Ectodermal cell (in vitro differentiated cells): ENCODE measurements around the gene LRRK1.

Experiments used
- H3K27ac ChIP-seq: 2 replicates; pipeline ENCODE4 v1.7.0; 2013; ENCODE audit warnings: mild to moderate bottlenecking, low read depth, low read length; ENCODE audit not compliant: insufficient read depth, poor library complexity, severe bottlenecking
- H3K27me3 ChIP-seq: 2 replicates; pipeline ENCODE4 v1.7.0; 2013; ENCODE audit warnings: mild to moderate bottlenecking, low read length; ENCODE audit not compliant: insufficient read depth, control insufficient read depth, poor library complexity, severe bottlenecking
- H3K36me3 ChIP-seq: one replicate; pipeline ENCODE4 v1.7.0; 2013; ENCODE audit warnings: low read length; ENCODE audit not compliant: control insufficient read depth, insufficient read depth
- H3K4me1 ChIP-seq: one replicate; pipeline ENCODE4 v1.7.0; 2013; ENCODE audit warnings: low read length; ENCODE audit not compliant: control insufficient read depth, insufficient read depth
- H3K4me3 ChIP-seq: 2 replicates; pipeline ENCODE4 v1.7.0; 2013; ENCODE audit warnings: low read depth, low read length, control low read depth; ENCODE audit not compliant: insufficient read depth
- H3K9me3 ChIP-seq: 2 replicates; pipeline ENCODE4 v1.7.0; 2013; ENCODE audit warnings: mild to moderate bottlenecking, low read length, moderate library complexity; ENCODE audit not compliant: control insufficient read depth
- WGBS, 2 experiments: methylation state at CpG; one replicate each; pipeline ENCODE4 v1.1.7; 2013; ENCODE audit warnings: missing lambda C conversion rate in 2 of 2; 5-methylcytosine and 5-hydroxymethylcytosine counted together

LRRK1 gene

DNA sequence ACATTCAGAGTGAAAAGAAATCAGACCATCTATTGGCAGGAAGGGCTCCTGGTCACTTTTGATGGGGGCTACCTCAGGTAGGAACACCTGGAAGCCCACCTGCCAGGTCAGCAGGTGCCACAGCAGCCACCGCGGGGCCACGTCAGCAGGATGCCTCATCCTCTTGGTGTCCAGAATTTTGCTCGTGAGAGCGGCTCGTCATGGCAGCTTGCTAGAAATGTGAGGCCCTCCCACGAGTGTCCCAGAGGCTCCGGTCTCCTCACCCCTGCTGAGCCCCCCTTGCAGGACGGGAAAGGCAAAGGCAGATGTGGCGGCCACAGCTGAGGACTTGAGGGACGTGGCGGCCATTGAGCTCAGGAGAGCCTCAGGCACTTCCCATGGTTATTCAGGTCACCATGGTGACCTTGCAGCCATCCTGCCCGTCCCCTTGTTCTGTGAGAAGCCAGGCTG lies 129.4 kb downstream of the LRRK1 start:
- H3K4me3 ChIP-seq: no peak overlapping the region
- peaks cover 18% of the 10 kb centered on the region for H3K4me1 ChIP-seq

DNA sequence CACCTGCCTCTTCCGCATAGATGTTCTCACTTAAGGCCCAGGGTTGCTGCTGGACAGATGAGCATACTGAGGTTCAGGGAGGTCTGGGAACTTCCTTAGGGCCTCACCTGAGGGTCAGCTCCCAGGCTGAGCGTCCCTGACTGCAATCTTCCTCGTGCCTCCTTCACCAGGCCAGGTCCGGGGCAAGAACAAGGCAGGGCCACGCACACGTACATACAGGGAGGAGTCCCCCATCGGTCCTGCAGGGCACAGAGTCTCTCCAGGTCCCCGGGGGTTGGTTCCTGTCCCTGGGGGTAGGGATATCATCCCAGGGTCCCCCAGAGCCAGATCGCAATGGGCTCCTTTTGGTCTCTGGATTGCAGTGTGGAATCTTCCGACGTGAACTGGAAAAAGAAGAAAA lies 130.1 kb downstream of the LRRK1 start:
- no peaks in the 10 kb centered on the region for H3K36me3 ChIP-seq
- 86 to 90% methylated on average over 11 of the region's 11 CpGs for WGBS, 2 experiments
- no peak overlapping the region for H3K27ac ChIP-seq
- no peaks in the 10 kb centered on the region for H3K9me3 ChIP-seq
- peaks cover 18% of the 10 kb centered on the region for H3K4me1 ChIP-seq
- peaks cover 5% of the 10 kb centered on the region for H3K27me3 ChIP-seq
- no peak overlapping the region for H3K4me3 ChIP-seq

More for the DNA sequence above, 129.4 kb downstream of the LRRK1 start:
- H3K27ac ChIP-seq: no peak overlapping the region
- H3K36me3 ChIP-seq: no peaks in the 10 kb centered on the region
- peaks cover 5% of the 10 kb centered on the region for H3K27me3 ChIP-seq
- WGBS, 2 experiments: 65 to 70% methylated on average over 13 of the region's 13 CpGs
- H3K9me3 ChIP-seq: no peaks in the 10 kb centered on the region

GRCh38 chr15:101049856-101050622 lies 130.9 kb downstream of the LRRK1 start:
- no peak overlapping the region for H3K27ac ChIP-seq
- no peaks in the 10 kb centered on the region for H3K36me3 ChIP-seq
- H3K4me3 ChIP-seq: no peak overlapping the region
- whole genome bisulfite sequencing, 2 experiments: 87 to 91% methylated on average over 22 of the region's 22 CpGs
- no peaks in the 10 kb centered on the region for H3K9me3 ChIP-seq
- peaks cover 5% of the 10 kb centered on the region for H3K27me3 ChIP-seq
- H3K4me1 ChIP-seq: peaks cover 18% of the 10 kb centered on the region

DNA sequence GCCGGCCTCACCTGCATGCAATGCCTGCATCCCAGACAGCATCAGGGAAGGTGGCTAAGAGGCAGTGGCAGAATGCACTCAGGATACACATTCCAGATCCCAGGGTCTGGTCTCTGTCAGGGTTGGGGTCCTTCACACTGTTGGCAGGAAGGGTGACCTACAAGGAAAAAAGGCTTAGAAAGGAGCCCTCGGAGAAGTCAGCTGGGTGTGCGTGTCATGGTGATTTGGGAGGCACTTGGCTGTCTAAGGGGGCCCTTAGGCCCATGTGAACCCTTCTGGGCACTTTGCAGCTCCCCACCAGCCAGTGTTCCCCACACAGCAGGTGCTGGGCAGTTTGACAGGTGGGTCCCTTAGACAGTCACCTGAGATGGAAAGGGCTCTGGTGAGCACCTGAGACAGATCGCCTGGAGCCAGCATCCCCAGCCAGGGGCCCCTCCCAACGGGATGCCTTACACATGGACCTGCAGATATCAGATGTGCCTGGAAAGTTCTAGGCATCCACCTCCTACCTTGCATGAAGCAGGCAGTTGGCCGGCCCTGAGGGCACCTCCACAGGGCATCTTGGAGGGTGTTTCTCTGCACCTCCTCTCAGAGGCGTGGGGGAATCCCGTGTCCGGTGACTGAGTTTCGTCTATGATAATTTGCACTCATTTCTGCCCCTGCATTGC lies 131.6 kb downstream of the LRRK1 start:
- Histone ChIP-seq H3K27ac (no peak overlapping the region), H3K4me1 (peaks cover 18% of the 10 kb centered on the region), H3K4me3 (no peak overlapping the region), H3K9me3 (no peaks in the 10 kb centered on the region), H3K27me3 (peaks cover 5% of the 10 kb centered on the region), H3K36me3 (no peaks in the 10 kb centered on the region)
- WGBS, 2 experiments: 90% methylated on average over 10 of the region's 10 CpGs

- WGBS, 2 experiments: 92 to 93% methylated on average over 28 of the region's 28 CpGs
- H3K9me3 ChIP-seq: no peaks in the 10 kb centered on the region
- H3K4me1 ChIP-seq: peaks cover 18% of the 10 kb centered on the region
- no peak overlapping the region for H3K27ac ChIP-seq
- peaks cover 5% of the 10 kb centered on the region for H3K27me3 ChIP-seq
- no peaks in the 10 kb centered on the region for H3K36me3 ChIP-seq
- H3K4me3 ChIP-seq: no peak overlapping the region
These were observed 132.3 kb downstream of the LRRK1 start for GRCh38 chr15:101051291-101052030.

GRCh38 chr15:101052031-101052620 lies 133.0 kb downstream of the LRRK1 start:
- Histone ChIP-seq H3K27ac (no peak overlapping the region), H3K4me3 (no peak overlapping the region), H3K9me3 (no peaks in the 10 kb centered on the region), H3K4me1 (peaks cover 16% of the 10 kb centered on the region), H3K27me3 (no peaks in the 10 kb centered on the region), H3K36me3 (no peaks in the 10 kb centered on the region)
- WGBS, 2 experiments: 80 to 87% methylated on average over 13 of the region's 13 CpGs

DNA sequence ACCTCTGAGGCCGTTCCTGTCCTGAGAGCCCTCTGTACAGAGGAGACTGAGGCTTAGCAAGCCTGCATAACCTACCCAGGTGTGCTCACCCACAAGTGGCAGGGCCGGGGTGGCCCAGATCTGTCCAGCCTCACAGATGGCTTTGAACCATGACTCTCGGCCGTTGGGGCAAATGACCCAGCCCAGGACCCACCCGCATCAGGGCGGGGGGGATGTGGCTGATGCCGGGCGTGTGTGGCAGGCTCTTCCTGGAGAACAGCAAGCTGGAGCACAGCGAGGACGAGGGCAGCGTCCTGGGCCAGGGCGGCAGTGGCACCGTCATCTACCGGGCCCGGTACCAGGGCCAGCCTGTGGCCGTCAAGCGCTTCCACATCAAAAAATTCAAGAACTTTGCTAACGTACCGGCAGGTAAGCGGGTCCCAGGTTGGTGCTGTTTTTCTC lies 133.5 kb downstream of the LRRK1 start:
- Histone ChIP-seq H3K36me3 (no peaks in the 10 kb centered on the region), H3K4me3 (no peak overlapping the region), H3K4me1 (peaks cover 10% of the 10 kb centered on the region), H3K9me3 (no peaks in the 10 kb centered on the region), H3K27me3 (no peaks in the 10 kb centered on the region), H3K27ac (no peak overlapping the region)
- WGBS, 2 experiments: 95 to 97% methylated on average over 20 of the region's 20 CpGs

GRCh38 chr15:101053261-101053660 lies 134.1 kb downstream of the LRRK1 start:
- no peaks in the 10 kb centered on the region for H3K27me3 ChIP-seq
- 93% methylated on average over 34 of the region's 34 CpGs for WGBS, 2 experiments
- H3K4me3 ChIP-seq: no peak overlapping the region
- H3K36me3 ChIP-seq: no peaks in the 10 kb centered on the region
- peaks cover 6% of the 10 kb centered on the region for H3K4me1 ChIP-seq
- no peaks in the 10 kb centered on the region for H3K9me3 ChIP-seq
- H3K27ac ChIP-seq: no peak overlapping the region

DNA sequence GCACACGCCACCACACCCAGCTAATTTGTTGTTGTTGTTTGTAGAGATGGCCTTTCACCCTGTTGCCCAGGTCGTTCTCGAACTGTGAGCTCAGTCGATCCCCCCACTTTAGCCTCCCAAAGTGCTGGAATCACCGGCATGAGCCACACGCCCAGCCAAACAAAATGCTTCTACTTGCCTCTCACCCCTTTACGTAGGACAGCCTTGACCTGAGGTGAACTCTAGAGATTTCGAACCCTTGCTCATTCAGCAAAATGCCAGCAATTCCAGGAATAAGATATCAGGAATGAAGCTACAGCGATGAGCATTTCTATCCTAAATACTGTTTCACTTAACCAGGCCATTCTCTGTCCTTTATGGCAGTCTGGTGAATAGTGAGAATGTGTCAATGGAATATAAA lies 135.0 kb downstream of the LRRK1 start:
- Histone ChIP-seq H3K4me3 (no peak overlapping the region), H3K36me3 (no peaks in the 10 kb centered on the region), H3K4me1 (no peaks in the 10 kb centered on the region), H3K27ac (no peak overlapping the region), H3K27me3 (no peaks in the 10 kb centered on the region), H3K9me3 (no peaks in the 10 kb centered on the region)
- 92 to 95% methylated on average over 9 of the region's 9 CpGs for WGBS, 2 experiments

GRCh38 chr15:101054991-101055390 lies 135.8 kb downstream of the LRRK1 start:
- no peaks in the 10 kb centered on the region for H3K36me3 ChIP-seq
- WGBS, 2 experiments: 94 to 97% methylated on average over 12 of the region's 12 CpGs
- H3K9me3 ChIP-seq: no peaks in the 10 kb centered on the region
- no peak overlapping the region for H3K4me3 ChIP-seq
- H3K4me1 ChIP-seq: no peaks in the 10 kb centered on the region
- no peak overlapping the region for H3K27ac ChIP-seq
- no peaks in the 10 kb centered on the region for H3K27me3 ChIP-seq
